ENCODE data around the gene APBB2. TPM values are rescaled to one million over a fixed set of nuclear protein-coding genes. Genes with fewer than 3 reads are reported as not detected.

Gene APBB2
- total and polyA plus RNA-seq, 8 donors = 4.7 to 55.4 (median 23.1) TPM

- H3K36me3 ChIP-seq = peaks cover 9 to 75% (median 65%) of the 10 kb centered on the region in 4 donors
- H3K27ac ChIP-seq = no peak overlapping the region
- no peaks in the 10 kb centered on the region for H3K27me3 ChIP-seq
- TF ChIP-seq CTCF (IDR thresholded peaks at IDR 0.05) (no peak), POLR2A (IDR thresholded peaks at IDR 0.05) (no peak), POLR2AphosphoS5 (IDR thresholded peaks at IDR 0.05) (no peak), EP300 (IDR thresholded peaks at IDR 0.05) (no peak)
- H3K4me1 ChIP-seq = no peaks in the 10 kb centered on the region
- intact Hi-C loops (cut with DNase I; ENCODE audit: low total_unique reads) = no loop called here
- no peaks in the 10 kb centered on the region for H3K9me3 ChIP-seq
- WGBS, 5 donors = 79 to 94% (median 91%) methylated on average over 5 of the region's 5 CpGs
- H3K4me3 ChIP-seq = no peak overlapping the region
- no peak for DNase-seq
These were observed 325.4 kb downstream of the APBB2 start for GRCh38 chr4:40888933-40889332.

GRCh38 chr4:40887764-40888131 is 326.6 kb downstream of the APBB2 start:
- H3K27ac ChIP-seq = no peak overlapping the region
- intact Hi-C loops (cut with DNase I; ENCODE audit: low total_unique reads) = no loop called here
- peak in 1 of 2 donors; percentile 49 for DNase-seq
- no peaks in the 10 kb centered on the region for H3K4me1 ChIP-seq
- TF ChIP-seq POLR2AphosphoS5 (IDR thresholded peaks at IDR 0.05) (no peak), CTCF (IDR thresholded peaks at IDR 0.05) (no peak), EP300 (IDR thresholded peaks at IDR 0.05) (no peak), POLR2A (IDR thresholded peaks at IDR 0.05) (no peak)
- no peak overlapping the region for H3K4me3 ChIP-seq
- no peaks in the 10 kb centered on the region for H3K9me3 ChIP-seq
- H3K36me3 ChIP-seq = peaks cover 7 to 81% (median 62%) of the 10 kb centered on the region in 4 donors
- 73 to 83% (median 77%) methylated on average over 10 of the region's 10 CpGs for WGBS, 5 donors
- no peaks in the 10 kb centered on the region for H3K27me3 ChIP-seq

- peak in 1 of 2 donors; percentile 23 for DNase-seq
- H3K4me3 ChIP-seq = no peak overlapping the region
- WGBS, 5 donors = 87 to 95% (median 92%) methylated on average over 7 of the region's 7 CpGs
- H3K9me3 ChIP-seq = no peaks in the 10 kb centered on the region
- no peak overlapping the region for H3K27ac ChIP-seq
- intact Hi-C loops (cut with DNase I; ENCODE audit: low total_unique reads) = no loop called here
- peaks cover 3 to 81% (median 60%) of the 10 kb centered on the region in 4 donors for H3K36me3 ChIP-seq
- no peaks in the 10 kb centered on the region for H3K4me1 ChIP-seq
- H3K27me3 ChIP-seq = no peaks in the 10 kb centered on the region
- no peak for TF ChIP-seq CTCF (IDR thresholded peaks at IDR 0.05)
- TF ChIP-seq EP300 (IDR thresholded peaks at IDR 0.05) = no peak
- TF ChIP-seq POLR2AphosphoS5 (IDR thresholded peaks at IDR 0.05) = no peak
- no peak for TF ChIP-seq POLR2A (IDR thresholded peaks at IDR 0.05)
These were observed 327.2 kb downstream of the APBB2 start for GRCh38 chr4:40886931-40887763.

GRCh38 chr4:40881851-40882250 is 332.5 kb downstream of the APBB2 start:
- intact Hi-C loops (cut with DNase I; ENCODE audit: low total_unique reads) = no loop called here
- WGBS, 5 donors = 85 to 90% (median 87%) methylated on average over 4 of the region's 4 CpGs
- TF ChIP-seq POLR2A (IDR thresholded peaks at IDR 0.05) = no peak
- no peak for TF ChIP-seq POLR2AphosphoS5 (IDR thresholded peaks at IDR 0.05)
- no peak for TF ChIP-seq EP300 (IDR thresholded peaks at IDR 0.05)
- TF ChIP-seq CTCF (IDR thresholded peaks at IDR 0.05) = no peak
- Histone ChIP-seq H3K9me3 (no peaks in the 10 kb centered on the region), H3K36me3 (peaks cover 3 to 71% (median 42%) of the 10 kb centered on the region in 4 donors), H3K27ac (no peak overlapping the region), H3K4me1 (no peaks in the 10 kb centered on the region), H3K4me3 (no peak overlapping the region), H3K27me3 (no peaks in the 10 kb centered on the region)
- DNase-seq = no peak
